ENCODE results near the gene TPCN2.
A peak's percentile ranks its signal among the peaks of the same experiment; 100 is the strongest.

Gene TPCN2

GRCh38 chr11:69165775-69166174 is 117.0 kb downstream of the TPCN2 start:
- DNase-seq (ENCODE audit: low read depth in 3 of 3) = no peak

DNA sequence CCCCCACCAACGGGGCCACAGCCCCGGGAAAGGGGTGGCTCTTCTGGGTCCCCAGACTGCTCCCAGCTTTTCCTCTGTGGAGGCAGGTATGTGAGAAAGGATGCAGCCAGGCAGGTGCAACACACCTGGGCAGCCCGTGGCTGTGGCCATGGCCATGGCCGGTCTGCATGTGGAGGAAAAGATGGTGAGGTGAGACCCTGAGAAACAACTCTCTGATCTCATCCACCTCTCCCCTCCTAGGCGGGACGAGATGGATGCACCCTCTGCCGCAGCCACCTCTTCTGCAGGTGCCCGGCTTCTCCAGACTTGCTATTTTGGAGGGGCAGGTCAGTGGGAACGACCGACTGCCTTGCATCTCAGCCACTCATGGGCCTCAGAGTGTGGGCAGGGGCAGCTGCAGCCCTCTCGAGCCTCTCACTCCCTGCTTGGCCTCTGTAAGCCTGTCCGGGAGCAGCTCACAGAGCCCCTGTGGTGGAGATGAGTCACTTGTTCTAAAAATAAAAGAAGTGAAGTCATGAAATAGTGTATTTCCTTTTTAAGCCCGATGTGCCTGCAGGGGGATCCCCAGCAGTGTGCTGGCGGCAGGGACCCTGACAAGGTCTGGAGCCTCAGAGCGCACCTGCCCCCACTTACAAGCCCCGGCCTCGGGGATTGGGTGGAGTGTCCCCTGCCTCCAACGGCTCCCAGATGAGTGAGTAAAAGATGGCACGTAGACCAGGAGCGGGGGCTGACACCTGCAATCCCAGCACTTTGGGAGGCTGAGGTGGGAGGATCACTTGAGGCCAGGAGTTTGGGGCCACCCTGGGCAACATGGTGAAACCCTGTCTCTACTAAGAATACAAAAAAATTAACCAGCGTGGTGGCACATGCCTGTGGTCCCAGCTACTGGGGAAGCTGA is 117.7 kb downstream of the TPCN2 start:
- peak; percentile 19 to 60 (median 31) for DNase-seq (ENCODE audit: low read depth in 3 of 3)

DNA sequence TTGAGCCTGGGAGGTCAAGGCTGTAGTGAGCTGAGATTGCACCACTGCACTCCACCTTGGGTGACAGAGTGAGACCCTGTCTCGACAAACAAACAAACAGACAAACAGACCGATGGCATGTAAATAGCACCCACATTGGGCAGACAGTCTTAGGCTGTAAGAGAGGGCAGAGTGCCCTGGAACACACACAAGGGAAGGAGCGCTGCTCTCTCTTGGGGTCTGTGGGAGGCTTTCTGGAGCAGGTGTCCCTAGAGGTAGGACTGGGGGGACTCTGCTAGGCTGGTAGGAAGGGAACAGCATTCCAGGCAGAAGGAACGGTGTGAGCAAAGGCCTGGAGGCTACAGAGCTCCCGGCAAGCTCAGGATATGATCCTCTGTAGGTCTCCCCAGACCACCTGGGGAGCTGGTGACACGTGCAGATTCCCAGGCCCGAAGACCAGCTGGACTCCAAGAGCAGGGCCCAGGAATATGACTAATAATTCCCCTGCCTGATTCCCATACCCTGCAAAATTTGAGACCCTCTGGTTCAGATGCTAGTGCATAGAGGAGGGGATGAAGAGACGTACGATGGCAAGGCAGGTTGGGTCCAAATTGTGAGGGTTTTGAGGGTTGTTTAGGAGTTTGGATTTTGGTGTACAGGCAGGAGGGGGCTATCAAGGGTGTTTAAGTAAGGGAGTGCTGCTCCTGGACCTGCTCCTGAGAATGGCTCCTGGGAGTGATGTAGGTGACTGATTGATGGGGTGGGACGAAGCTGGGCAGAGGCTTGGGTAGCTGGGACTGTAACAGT is 118.6 kb downstream of the TPCN2 start:
- no peak for DNase-seq (ENCODE audit: low read depth in 3 of 3)

- DNase-seq (ENCODE audit: low read depth in 3 of 3) = no peak
Observed at GRCh38 chr11:69167916-69168691, 119.4 kb downstream of the TPCN2 start.

- DNase-seq (ENCODE audit: low read depth in 3 of 3) = no peak
Observed at GRCh38 chr11:69169479-69169878, 120.7 kb downstream of the TPCN2 start.

DNA sequence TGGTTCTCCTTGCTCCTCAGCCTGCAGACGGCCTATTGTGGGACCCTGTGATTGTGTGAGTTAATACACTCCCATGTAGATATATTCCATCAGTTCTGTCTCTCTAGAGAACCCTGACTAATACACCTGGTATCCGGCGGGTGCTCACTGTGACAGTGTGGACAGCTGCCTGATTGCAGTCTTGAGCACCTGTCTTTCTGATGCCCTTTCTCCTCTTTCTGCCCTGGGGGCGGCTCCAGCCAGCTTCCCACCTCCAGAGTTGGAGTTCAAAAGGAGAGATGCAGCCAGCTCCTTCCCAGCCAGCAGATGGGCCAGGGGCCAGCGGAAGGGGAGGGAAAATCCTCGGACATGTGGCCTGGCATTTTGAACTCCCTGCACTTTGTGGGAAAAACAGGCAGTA is 122.0 kb downstream of the TPCN2 start:
- no peak for DNase-seq (ENCODE audit: low read depth in 3 of 3)

DNA sequence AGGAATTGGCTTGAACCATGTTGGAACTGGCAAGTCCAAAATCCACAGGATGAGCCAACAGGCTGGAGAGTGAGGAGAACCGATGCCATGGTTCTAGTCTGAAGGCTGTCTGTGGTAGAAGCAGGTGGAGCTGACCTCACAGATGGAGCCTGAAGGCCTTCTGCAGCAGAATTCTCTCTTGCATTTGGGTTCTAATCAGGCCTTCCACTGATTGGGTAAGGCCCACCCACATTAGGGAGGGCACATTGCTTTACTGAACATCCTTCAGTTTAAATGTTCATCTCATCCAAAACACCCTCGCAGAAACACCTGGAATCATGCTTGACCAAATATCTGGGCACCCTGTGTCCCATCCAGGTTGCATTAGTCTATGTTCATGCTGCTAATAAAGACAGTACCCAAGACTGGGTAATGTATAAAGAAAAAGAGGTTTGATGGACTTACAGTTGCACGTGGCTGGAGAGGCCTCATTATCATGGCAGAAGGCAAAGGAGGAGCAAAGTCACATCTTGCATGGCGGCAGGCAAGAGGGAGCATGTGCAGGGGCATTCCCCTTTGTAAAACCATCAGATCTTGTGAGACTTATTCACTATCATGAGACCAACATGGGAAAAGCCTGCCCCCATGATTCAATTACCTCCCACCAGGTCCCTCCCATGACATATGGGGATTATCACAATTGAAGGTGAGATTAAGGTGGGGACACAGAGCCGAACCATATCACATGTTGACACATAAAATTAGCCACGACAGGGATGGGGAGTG is 122.9 kb downstream of the TPCN2 start:
- DNase-seq (ENCODE audit: low read depth in 3 of 3) = no peak

- no peak for DNase-seq (ENCODE audit: low read depth in 3 of 3)
Observed at GRCh38 chr11:69172674-69173073, 123.9 kb downstream of the TPCN2 start.

DNA sequence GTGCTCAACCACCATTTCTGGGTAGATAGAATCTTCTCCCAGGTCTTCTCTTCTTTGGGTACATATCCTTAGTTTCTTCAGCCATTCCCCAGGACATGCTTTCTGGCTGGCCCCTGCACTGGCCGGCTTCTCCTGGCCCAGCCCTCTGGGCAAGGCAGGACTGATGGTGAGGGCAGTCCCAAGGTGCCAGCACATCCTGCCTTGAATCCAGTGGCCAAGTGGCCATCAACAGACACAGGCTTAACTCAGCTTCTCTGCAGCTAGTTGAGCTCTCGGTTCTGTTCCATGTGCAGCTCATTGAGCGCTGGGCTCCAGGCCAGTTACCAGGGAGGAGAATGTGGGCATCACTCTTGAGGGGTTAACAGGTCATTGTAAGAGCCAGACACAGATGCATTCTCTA is 124.6 kb downstream of the TPCN2 start:
- no peak for DNase-seq (ENCODE audit: low read depth in 3 of 3)

- no peak for DNase-seq (ENCODE audit: low read depth in 3 of 3)
Observed at GRCh38 chr11:69173925-69174581, 125.3 kb downstream of the TPCN2 start.

- DNase-seq (ENCODE audit: low read depth in 3 of 3) = no peak
Observed at GRCh38 chr11:69174841-69175240, 126.1 kb downstream of the TPCN2 start.

- no peak for DNase-seq (ENCODE audit: low read depth in 3 of 3)
Observed at GRCh38 chr11:69178819-69179482, 130.2 kb downstream of the TPCN2 start.

- DNase-seq (ENCODE audit: low read depth in 3 of 3) = no peak
Observed at GRCh38 chr11:69180226-69180625, 131.5 kb downstream of the TPCN2 start.

- DNase-seq (ENCODE audit: low read depth in 3 of 3) = no peak
Observed at GRCh38 chr11:69180726-69181125, 132.0 kb downstream of the TPCN2 start.

DNA sequence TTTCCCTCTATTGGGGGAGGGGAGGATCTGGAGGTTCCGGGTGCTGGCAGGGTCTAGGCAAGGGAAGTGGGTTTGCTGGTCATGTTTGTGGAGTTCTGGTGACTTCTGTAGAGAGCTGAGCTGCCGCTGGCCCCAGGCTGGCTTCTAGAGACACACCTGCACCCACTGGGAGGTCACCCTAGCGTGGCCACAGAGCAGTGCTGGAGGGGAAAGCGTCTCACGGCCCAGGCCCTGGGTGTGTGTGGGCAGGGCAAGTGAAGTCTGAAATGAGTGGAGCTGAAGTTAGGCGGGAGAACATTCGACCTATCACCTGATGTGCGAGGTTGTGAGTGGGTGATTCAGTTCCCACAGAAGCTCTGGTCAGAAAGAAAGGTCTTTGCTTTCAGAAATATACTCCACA is 134.9 kb downstream of the TPCN2 start:
- no peak for DNase-seq (ENCODE audit: low read depth in 3 of 3)

All from stimulated activated CD4-positive, alpha-beta T cell treated with anti-CD3 and anti-CD28 coated beads, TNF-alpha, amount 100 ng/mL, for 24 hours (primary cell).